ENCODE measurements around the gene ITGA2B. TPM values are rescaled to one million over a fixed set of nuclear protein-coding genes. Genes with fewer than 3 reads are reported as not detected.

ITGA2B gene
- total and polyA plus RNA-seq, 2 of the 8 experiments (the other 6 are each of a cell fraction or from before 2014, with no cell fraction given): 6.9 to 12.3 TPM

DNA sequence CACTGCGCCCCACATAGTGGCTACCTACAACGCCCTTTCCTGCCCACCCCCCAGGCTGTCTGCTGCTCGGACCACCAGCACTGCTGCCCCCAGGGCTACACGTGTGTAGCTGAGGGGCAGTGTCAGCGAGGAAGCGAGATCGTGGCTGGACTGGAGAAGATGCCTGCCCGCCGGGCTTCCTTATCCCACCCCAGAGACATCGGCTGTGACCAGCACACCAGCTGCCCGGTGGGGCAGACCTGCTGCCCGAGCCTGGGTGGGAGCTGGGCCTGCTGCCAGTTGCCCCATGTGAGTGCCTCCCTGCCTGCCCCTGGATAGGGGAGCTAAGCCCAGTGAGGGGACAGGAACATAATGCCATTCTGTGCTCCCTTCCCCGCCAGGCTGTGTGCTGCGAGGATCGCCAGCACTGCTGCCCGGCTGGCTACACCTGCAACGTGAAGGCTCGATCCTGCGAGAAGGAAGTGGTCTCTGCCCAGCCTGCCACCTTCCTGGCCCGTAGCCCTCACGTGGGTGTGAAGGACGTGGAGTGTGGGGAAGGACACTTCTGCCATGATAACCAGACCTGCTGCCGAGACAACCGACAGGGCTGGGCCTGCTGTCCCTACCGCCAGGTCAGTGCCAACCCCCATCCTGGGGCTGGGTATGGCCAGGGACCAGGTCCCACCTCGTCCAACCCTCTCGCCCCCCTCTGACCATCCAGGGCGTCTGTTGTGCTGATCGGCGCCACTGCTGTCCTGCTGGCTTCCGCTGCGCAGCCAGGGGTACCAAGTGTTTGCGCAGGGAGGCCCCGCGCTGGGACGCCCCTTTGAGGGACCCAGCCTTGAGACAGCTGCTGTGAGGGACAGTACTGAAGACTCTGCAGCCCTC is 37.3 kb downstream of the ITGA2B start:
- no peak overlapping the region for H2BK5ac ChIP-seq (ENCODE audit: low read depth, low read length)
- H4K91ac ChIP-seq (replicated peaks; ENCODE audit: insufficient read length, low read length): no peak overlapping the region
- no peak overlapping the region for H3K23ac ChIP-seq (ENCODE audit: insufficient read length)
- no peak overlapping the region for H2AK5ac ChIP-seq (ENCODE audit: low read depth, low read length)
- no peak overlapping the region for H3K4me3 ChIP-seq (ENCODE audit: extremely low read depth in 1 of 4, insufficient read depth in 2 of 4, low read depth in 3 of 4, low read length in 4 of 4)
- H3K9me3 ChIP-seq (ENCODE audit: insufficient read depth in 2 of 2, low read depth in 1 of 2, low read length in 1 of 2): no peaks in the 10 kb centered on the region
- CTCF ChIA-PET (ENCODE audit: partially characterized antibody): interaction anchor here (0.6 to 5.7 kb wide), 23 partner anchors 8 to 344 kb away, joined by 3 to 62 read pairs (median 6); partner anchors contain the start of genes ASB16, FAM171A2, GRN and TMUB2
- H3K79me2 ChIP-seq (ENCODE audit: control insufficient read depth in 1 of 2, insufficient read depth in 2 of 2, low read length in 2 of 2): no peaks in the 10 kb centered on the region
- no peak overlapping the region for H3K14ac ChIP-seq (ENCODE audit: insufficient read length)
- WGBS, 2 experiments (ENCODE audit: extremely low coverage in 1 of 2, insufficient coverage in 1 of 2, insufficient read length in 1 of 2, insufficient replicate concordance in 2 of 2, low coverage in 1 of 2, low lambda C conversion rate in 2 of 2, missing lambda C conversion rate in 1 of 2): 93% methylated on average over 36 of the region's 36 CpGs; no CpG with 5 or more reads in 1 of the 2 experiments
- H3K36me3 ChIP-seq (ENCODE audit: control insufficient read depth in 2 of 4, insufficient read depth in 4 of 4, low read length in 3 of 4): peaks cover 0 to 3% (median under 1%) of the 10 kb centered on the region in 4 experiments; a peak in 3 of 8 replicates
- FAIRE-seq (no peak), DNase-seq (ENCODE audit: low read depth in 1 of 2, low spot score in 2 of 2) (no peak)
- no peak overlapping the region for H3K27ac ChIP-seq (ENCODE audit: low read depth, low read length)
- H4K20me1 ChIP-seq (replicated peaks in 1 of 2; ENCODE audit: control insufficient read depth in 1 of 2, insufficient read depth in 2 of 2, low read length in 2 of 2): peaks cover 4 to 21% of the 10 kb centered on the region in 2 experiments
- POLR2A ChIA-PET (ENCODE audit: partially characterized antibody): interaction anchor here (0.7 to 3.2 kb wide), 13 partner anchors 10 to 229 kb away, joined by 3 to 18 read pairs (median 5); partner anchors contain the start of genes FAM171A2, HDAC5, TMUB2 and UBTF
- no peak overlapping the region for H3K56ac ChIP-seq (replicated peaks; ENCODE audit: insufficient read length, low read depth, low read length)
- no peak overlapping the region for H2BK20ac ChIP-seq (ENCODE audit: low read length)
- no peak overlapping the region for H2AFZ ChIP-seq (ENCODE audit: low read length)
- TF ChIP-seq ZNF274 (IDR thresholded peaks at IDR 0.05; ENCODE audit: borderline replicate concordance, extremely low read depth, low read length) (no peak), POLR2A (IDR thresholded peaks at IDR 0.05; ENCODE audit: control extremely low read depth in 1 of 2, low read depth in 2 of 2, low read length in 2 of 2) (peak; percentile 26 to 27; a peak in 2 of 3 replicates)
- peaks cover 0 to 8% (median 4%) of the 10 kb centered on the region in 4 experiments; a peak in 4 of 7 replicates for H3K4me1 ChIP-seq (replicated peaks in 1 of 4; ENCODE audit: control insufficient read depth in 3 of 4, insufficient read depth in 4 of 4, low read length in 3 of 4)
- no peaks in the 10 kb centered on the region for H3K79me1 ChIP-seq (ENCODE audit: low read depth, low read length)
- H3K4me2 ChIP-seq (ENCODE audit: insufficient read depth in 1 of 2, low read depth in 2 of 2, low read length in 2 of 2): no peak overlapping the region; a peak in 1 of 4 replicates
- H2BK15ac ChIP-seq (ENCODE audit: low read length): no peak overlapping the region
- H3K27me3 ChIP-seq (replicated peaks in 1 of 4; ENCODE audit: control insufficient read depth in 3 of 4, extremely low read depth in 1 of 4, insufficient read depth in 3 of 4, low read length in 3 of 4): no peaks in the 10 kb centered on the region; a peak in 2 of 7 replicates
- H2BK12ac ChIP-seq (ENCODE audit: low read depth, low read length): no peak overlapping the region
- H4K5ac ChIP-seq (ENCODE audit: insufficient read length, low read depth, low read length): no peak overlapping the region
- no peak overlapping the region for H2BK120ac ChIP-seq (replicated peaks; ENCODE audit: low read depth, low read length)
- H3K23me2 ChIP-seq (ENCODE audit: low read depth, low read length): peaks cover 8% of the 10 kb centered on the region; the same call in 1 of the 2 replicates
- no peak overlapping the region; the same call in 1 of the 2 replicates for H4K8ac ChIP-seq (ENCODE audit: extremely low read depth, insufficient read depth, low read length)
- no peak overlapping the region for H3K9ac ChIP-seq (replicated peaks in 1 of 4; ENCODE audit: extremely low read depth in 1 of 4, low read depth in 3 of 4, low read length in 3 of 4)
- H3K4ac ChIP-seq (replicated peaks; ENCODE audit: insufficient read length, low read depth, low read length): no peak overlapping the region
- H3K18ac ChIP-seq (ENCODE audit: extremely low read depth, low read length): no peak overlapping the region
